ENCODE results near the gene AS3MT.

Gene AS3MT

DNA sequence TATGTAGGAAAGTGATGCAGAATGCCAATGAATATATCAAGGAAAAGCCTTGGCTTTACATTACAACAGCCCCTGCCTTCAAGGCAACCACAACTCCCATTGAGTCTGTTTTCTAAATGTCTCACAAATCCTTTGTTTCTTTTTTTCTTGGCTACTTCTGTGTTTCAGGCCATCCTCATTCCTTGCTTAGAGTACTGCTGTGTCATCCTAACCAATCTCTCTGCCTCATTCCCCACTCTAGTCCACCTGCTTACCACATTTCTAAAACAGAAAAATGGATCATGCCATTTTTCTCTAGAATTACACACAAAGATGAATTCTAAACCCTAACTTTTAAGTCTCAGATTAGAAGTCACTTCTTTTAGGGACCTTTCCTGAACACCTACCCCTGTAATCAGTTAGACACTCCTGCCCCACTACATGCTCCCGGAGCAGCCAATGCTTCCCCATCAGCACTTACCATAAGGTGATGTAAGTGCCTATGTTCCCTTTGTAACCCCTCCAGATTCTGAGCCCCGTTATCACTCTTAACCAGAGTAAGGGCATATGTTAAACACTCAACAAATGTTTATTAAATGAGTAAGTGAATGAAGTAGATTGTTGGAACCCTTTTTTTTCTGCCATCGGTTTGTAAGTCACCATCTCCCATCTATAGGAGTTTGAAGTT is 12.4 kb upstream of the AS3MT start:
- DNase-seq (ENCODE audit: low spot score), result no peak

DNA sequence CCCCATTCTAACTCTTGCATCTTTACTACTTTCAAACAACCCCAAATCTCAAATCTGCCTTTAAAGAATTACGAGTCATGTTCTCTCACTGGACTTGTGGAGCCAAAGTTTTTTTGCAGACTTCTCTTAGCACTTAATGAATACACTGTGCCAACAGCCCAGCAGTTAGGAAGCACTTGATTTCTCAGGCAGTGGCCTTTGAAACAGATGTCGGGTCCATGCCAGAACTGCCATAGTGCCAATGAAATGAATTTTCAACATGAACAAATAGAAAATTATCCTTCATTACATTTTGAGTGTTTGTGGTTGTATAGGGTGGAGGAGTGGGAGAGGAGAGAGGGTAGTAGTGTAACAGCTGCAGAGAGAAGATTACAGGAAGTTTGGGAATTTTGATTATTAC is 9.4 kb upstream of the AS3MT start:
- no peak for DNase-seq (ENCODE audit: low spot score)

DNA sequence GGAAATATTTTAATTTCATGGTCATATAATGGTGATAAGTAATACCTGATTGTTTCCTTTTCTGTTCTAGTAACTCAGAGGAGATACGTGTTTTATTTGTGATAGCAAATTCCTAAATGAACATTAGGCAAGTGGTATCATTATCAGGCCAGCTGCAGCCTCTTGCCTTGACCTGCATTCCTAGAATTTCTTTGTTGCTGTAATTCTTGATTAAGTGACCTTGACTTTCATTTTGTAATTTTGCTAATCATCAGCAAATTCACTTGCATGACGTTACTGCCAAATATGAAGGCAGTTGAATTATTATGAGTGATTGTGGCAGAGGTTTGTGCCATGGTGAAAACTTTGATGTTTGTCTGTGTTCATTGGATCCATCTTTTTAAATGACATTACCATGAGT is 5.6 kb upstream of the AS3MT start:
- no peak for DNase-seq (ENCODE audit: low spot score)

DNA sequence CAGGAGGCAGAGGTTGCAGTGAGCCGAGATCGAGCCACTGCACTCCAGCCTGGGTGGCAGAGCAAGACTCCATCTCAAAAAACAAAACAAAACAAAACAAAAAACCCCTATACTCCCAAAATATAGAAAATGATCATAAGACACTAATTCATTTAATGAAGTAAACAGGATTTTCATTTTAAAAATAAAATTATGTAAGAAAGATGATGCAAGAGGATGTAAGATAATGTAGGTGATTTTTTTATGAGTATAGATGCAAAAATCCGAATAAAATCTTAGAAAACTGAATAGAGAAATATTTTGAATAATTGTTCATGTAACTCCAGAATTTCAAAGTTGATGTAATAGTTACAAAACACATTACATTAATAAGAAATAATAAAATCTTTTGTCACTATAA is 3.6 kb upstream of the AS3MT start:
- no peak for DNase-seq (ENCODE audit: low spot score)

DNA sequence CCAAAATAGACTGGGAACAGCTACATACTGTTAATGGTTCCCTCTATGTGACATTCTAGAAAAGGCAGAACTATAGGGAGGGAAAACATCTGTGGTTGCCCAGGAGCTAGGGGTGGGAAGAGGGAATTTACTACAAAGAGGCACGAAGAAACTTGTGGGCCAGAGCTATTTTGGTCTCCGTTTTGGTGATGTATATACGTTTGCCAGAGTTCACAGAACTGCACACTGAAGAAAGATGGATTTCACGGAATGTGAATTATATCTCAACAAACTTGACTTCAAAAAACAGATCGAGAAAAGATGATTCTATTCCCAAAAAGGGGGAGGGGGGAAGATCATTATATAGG is 386 bp upstream of the AS3MT start:
- DNase-seq (ENCODE audit: low spot score), result no peak

DNA sequence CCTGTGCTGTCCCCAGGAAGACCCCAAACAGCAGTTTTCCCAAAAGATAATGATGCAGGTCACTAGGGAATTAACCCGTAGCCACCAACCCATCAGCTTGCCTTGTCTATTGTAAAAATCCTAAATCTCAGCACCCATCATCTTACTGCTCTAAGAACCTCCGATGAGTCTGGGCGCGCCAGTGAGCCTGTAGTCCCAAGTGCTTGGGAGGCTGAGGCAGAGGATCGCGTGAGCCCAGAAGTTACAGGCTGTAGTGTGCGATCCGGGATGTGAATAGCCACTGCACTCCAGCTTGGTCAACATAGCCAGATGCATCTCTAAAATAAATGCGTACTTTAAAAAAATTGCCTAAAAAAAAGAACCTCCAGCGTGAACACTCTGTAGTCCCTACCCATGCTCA is 951 bp downstream of the AS3MT start:
- DNase-seq (ENCODE audit: low spot score), result no peak

DNA sequence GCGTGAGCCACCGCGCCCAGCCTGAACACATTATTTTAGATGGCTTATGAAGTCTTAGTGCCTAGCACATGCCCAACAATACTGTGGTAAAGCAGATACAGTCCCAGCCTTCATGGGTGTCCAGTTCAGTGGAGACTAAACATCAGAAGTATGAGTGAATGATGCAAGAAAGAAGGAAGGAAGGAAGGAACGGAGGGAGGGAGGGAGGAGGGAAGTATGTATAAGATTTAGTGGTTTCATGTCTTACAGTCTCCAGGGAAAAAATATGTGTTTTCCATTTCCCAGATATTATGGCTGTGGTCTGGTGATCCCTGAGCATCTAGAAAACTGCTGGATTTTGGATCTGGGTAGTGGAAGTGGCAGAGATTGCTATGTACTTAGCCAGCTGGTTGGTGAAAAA is 2.9 kb downstream of the AS3MT start:
- no peak for DNase-seq (ENCODE audit: low spot score)

DNA sequence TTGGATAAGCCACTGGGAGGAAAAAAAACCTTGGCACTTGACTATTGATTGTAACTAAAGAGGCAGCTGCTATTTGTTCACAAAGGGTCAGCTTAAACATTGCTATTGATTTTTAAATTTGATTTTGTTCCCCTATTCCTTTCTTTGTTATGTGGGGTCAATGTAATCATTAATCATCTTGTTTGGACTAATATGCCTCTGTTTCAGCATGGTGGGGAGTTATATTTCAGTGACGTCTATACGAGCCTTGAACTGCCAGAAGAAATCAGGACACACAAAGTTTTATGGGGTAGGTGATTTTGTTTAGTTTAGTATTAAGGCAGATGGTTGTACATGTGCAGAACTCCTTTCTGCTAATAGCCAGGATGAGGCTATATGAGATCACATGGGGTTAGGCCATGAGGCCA is 7.5 kb downstream of the AS3MT start:
- DNase-seq (ENCODE audit: low spot score), result no peak

DNA sequence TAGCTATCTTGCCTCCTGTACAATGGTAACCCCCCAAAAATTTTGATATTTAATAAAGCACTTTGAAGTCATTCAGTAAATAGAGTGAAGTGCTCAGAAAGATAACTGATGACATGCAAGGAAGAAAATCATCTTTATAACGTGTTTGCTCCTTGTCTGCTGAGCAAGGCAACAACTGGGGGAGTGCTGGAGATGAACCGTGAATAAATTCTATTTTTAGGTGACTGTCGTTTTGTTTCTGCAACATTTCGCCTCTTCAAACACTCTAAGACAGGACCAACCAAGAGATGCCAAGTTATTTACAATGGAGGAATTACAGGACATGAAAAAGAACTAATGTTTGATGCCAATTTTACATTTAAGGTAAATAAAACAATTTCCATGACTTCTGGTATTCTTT is 9.4 kb downstream of the AS3MT start:
- no peak for DNase-seq (ENCODE audit: low spot score)

DNA sequence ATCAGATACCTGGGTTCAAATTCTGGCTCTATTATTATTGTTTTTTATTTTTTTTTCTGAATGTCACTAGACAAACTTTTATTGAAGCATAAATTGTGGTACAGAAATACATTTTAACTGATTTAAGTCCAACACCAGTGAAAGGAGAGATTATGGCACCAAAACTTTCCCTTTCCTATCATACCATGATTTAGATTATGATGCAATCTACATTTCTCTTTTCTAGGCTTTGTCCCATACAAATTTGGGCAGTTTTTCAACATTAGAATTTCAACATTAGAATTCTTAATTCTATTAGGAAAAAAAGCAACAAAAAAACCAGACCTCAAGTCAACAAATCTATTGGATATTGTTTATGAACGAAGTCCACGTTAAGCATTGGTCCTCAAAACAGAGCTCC is 11.0 kb downstream of the AS3MT start:
- no peak for DNase-seq (ENCODE audit: low spot score)

DNA sequence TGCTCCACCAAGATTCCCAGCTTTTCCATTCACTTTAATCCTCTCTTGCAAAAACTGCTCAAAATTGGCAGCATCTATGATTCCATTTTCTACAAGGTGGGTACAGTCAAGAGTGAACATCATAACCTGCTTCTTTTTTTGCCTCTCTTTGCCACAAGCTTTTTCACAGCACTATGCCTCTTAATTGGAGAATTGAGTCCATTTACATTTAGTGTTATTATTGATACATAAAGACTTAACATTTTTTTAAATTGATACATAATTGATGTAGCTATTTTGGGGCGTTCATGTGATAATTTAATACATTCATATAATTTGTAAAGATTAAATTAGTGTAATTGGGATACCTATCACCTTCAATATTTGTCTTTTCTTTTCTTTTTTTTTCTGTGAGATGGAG is 18.8 kb downstream of the AS3MT start:
- no peak for DNase-seq (ENCODE audit: low spot score)

DNA sequence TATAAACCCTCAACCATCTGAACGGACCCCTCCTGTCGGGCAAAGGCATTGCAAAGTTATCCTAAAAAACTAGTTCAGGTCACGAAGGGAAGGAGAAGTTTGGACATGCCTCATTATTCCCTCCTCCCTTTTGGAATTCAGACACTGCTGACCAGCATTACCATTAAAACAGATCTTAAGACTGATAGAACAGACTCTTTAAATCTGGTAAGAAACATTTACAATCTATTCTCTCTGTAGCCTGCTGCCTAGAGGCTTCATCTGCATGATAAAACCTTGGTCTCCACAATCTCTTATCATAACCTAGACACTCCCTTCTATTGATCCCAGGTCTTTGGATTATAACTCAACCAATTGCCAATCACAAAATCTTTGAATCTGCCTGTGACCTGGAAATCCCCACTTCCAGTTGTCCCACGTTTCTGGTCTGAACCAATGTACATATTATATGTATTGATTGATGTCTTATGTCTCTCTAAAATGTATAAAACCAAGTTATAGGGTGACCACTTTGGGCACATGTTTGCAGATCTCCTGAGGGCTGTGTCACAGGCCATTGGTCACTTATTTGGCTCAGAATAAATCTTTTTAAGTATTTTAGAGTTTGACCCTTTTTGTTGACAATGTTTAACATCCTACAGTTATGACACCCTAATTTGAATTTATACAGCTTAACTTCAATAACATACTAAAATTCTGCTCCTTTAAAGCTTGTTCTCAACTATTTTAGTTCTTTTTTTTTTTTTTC is 25.4 kb downstream of the AS3MT start:
- DNase-seq (ENCODE audit: low spot score), result no peak

DNA sequence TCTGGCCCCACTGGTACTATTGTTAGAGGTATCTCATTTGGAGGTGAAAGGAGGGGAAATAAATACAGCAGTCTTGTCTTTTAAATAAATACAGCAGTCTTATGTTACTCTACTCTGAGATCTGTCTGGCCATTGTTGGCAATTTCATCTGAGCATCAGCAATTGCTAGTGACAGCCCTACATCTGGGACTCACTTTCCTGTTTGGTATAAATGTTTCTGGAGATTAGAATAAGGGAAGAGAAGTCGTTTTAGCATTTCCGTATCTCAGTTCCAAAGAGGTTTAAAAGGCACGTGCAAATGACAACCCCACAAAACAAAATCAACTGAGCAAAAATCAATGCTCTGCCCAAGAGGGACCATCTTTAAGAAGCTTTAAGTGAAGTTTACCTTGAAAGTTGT is 30.7 kb downstream of the AS3MT start:
- no peak for DNase-seq (ENCODE audit: low spot score)

DNA sequence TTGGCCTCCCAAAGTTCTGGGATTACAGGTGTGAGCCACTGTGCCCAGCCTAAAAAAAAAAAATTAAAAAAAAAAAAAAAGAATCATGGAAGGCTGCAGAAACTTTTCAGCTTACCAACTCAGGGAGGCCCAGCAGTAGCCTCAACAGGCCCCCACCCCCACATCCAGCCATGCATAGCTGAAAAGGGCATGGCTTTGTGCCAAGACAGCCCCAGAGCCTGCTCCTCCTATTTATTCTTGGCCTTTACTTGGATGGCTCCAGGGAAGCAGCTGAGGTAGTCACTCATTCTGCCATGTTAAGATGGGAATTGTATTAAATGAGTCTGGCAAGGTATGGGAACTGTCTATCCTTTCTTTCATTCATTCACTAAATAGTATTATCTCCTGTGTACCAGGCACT is 35.1 kb downstream of the AS3MT start:
- DNase-seq (ENCODE audit: low spot score), result no peak

DNA sequence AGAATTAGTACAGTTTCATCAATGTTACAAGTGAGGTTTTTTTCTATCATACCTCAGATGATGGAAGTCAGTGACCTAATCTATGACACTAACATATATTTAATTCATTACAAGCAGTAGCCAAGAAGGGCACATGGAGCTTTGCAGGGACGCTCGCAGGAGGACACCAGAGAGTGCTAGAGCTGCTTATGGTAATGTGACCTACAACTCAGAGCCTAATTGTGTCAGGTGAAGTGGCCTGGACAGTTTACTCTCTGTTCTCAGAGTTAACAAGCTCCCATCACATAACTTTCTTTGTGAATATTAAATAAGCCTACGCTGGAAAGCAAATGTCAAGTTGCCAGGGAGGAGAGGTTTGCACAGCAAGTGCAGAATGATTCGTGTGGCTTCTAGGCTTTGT is 37.2 kb downstream of the AS3MT start:
- no peak for DNase-seq (ENCODE audit: low spot score)

DNA sequence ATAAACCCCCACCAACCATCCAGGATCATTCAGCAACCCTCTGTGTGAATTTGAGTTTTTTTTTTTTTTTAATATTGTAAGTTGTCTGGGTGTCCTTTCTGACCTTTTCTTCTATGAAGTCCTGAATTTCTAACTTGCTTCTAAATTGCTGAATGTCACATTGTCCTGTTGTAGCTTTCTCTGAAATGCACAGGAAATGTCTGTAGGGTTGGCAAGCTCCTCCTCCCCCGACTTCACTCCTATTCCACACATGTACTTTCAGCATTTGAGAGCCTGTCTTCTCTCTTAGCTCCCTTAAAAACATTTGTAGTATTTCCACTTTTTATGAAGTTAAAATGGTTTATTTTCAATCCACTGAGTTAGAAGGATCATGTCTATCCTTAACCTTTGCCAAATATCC is 45.5 kb downstream of the AS3MT start:
- DNase-seq (ENCODE audit: low spot score), result no peak

DNA sequence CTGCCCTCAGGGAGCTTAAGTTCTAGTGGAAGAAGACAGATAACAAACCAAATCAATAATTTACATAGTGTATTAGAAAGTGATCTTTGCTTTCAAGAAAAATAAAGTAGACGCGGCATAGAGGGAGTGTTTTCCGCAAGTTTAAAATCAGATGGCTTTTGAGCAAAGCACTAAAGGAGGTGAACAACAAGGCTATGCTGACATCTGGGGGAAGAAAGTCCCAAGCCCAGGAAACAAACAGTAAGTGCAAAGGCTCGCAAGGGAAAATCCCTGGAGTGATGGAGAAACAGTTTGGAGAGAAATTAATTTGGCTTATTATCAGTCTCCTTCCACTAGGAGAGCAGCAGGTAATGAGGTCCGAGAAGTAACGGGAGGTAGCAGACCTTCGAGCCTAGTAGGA is 46.9 kb downstream of the AS3MT start:
- DNase-seq (ENCODE audit: low spot score), result no peak

DNA sequence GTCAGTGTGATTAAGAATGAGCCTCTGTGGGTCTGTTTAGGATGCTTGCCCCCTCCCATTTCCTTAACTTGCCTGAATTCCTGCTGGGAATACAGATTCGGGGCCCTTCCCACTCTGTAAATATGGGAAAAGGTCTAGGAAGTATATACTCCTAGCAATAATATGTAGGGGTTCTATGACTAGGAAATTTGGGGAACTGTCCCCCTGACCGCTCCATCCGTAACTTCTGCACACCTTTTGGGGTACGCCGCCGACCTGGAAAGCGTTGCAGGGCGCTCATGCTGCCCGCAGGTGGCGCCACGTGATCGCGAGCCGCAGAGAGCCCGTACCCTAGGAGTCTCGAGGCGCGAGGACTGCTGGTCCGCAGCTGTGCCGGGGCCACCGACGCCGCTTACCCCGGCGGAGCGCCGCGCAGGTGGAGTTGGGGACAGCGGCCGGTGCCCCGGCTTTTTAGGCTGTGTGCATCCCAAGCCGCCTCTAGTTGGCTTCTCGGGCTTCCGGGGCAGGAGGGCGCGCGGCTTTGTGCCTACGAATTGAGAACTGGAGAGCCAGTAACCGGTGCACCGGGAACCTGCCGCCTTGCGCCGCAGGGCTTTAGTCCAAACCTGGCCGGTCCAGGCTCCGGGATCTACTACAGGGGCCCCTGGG is 48.2 kb downstream of the AS3MT start:
- DNase-seq (ENCODE audit: low spot score), result peak; percentile 88

DNA sequence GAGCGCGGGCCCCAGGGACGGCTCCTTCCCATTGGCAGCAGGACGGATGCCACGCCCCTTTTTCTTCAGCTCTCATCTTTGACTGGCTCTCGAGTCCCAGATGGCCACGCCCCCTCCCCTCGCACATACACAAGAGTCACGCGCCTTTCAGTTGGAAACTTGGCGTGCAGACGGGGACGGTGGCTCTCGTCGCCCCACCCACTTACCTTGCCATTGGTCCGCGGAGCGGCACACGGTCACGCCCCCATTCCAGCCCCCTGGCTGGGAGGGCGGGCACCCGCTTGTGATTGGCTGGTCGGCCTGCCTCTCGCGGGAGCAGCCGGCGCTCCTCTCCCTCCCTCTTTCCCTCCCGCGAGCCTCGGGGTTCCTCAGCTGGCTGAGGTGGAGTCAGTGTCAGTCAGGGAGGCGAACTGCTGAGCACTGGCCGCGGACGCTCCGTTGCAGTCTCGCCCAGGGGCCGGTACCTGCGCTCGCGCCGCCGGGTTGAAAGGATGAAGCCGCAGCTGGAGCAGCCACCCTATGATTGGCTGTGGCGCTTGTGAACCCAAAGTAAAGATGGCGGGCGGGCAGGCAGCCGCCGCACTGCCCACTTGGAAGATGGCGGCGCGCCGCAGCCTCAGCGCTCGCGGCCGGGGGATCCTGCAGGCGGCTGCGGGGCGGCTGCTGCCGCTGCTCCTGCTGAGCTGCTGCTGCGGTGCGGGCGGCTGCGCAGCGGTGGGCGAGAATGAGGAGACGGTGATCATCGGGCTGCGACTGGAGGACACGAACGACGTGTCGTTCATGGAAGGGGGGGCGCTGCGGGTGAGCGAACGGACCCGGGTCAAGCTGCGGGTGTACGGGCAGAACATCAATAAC is 48.9 kb downstream of the AS3MT start, which contains the start of gene CNNM2:
Gene CNNM2 (plus strand): TSS at position 333 of the 855 bp plus-strand sequence. CDS start 187 bp downstream, at position 520.
- DNase-seq (ENCODE audit: low spot score), result peak; percentile 100

DNA sequence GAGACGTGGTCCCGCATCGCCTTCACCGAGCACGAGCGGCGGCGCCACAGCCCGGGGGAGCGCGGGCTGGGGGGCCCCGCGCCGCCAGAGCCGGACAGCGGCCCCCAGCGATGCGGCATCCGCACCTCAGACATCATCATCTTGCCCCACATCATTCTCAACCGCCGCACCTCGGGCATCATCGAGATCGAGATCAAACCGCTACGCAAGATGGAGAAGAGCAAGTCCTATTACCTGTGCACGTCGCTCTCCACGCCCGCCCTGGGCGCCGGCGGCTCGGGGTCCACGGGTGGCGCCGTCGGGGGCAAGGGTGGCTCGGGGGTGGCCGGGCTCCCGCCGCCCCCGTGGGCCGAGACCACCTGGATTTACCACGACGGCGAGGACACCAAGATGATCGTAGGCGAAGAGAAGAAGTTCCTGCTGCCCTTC is 49.6 kb downstream of the AS3MT start:
- no peak for DNase-seq (ENCODE audit: low spot score)

DNA sequence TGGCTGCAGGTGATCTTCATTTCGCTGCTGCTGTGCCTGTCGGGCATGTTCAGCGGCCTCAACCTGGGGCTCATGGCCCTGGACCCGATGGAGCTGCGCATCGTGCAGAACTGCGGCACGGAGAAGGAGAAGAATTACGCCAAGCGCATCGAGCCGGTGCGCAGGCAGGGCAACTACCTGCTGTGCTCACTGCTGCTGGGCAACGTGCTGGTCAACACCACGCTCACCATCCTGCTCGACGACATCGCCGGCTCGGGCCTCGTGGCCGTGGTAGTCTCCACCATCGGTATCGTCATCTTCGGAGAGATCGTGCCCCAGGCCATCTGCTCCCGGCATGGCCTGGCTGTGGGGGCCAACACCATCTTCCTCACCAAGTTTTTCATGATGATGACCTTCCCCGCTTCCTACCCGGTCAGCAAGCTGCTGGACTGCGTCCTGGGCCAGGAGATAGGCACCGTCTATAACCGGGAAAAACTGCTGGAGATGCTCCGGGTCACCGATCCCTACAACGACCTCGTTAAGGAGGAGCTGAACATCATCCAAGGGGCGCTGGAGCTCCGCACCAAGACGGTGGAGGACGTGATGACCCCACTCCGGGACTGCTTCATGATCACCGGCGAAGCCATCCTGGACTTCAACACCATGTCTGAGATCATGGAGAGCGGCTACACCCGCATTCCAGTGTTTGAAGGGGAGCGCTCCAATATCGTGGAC is 50.1 kb downstream of the AS3MT start:
- DNase-seq (ENCODE audit: low spot score), result no peak

All from NAMALWA (cell line).